GM23248 (cell line): ENCODE results near the gene MACC1.

Experiments used
- EZH2 ChIP-seq: fragments of 200-600 bp; sonication (generic); IDR thresholded peaks from 2 replicates; pipeline ENCODE4 v1.6.1; 2018; ENCODE audit warnings: antibody characterized with exemption, mild to moderate bottlenecking; ENCODE audit not compliant: insufficient read depth, poor library complexity, severe bottlenecking
- EZH2phosphoT487 ChIP-seq: fragments of 200-600 bp; sonication (generic); IDR thresholded peaks from 2 replicates; pipeline ENCODE4 v1.6.1; 2018; ENCODE audit warnings: antibody characterized with exemption, moderate library complexity, mild to moderate bottlenecking, low read depth; ENCODE audit not compliant: insufficient read depth

DNA sequence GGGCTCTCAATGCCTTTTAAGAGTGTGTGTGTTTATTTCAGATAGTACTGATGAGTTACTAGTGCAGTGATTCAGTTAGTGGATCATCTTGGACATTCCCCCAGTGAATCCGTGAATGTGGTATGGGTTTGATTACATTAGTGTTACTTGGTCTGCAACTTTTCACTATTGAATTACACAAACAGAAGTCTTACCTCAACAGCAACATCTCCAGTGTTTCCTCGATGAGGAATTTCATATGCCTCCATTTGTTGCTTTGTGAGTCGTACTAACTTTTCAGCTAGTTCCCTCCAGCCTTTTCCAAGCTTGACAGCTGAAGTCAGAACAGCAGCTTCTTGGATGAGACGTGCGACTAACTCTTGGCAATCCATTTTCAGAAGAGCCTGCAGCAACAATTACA is 63.2 kb downstream of the MACC1 start:
- TF ChIP-seq EZH2phosphoT487 (no peak), EZH2 (no peak)
